CD14-positive monocyte (primary cell): ENCODE results near the gene CSAG1. TPM values are rescaled to one million over a fixed set of nuclear protein-coding genes. Genes with fewer than 3 reads are reported as not detected.
"Not testable (repeated sequence)": the region's sequence is repeated elsewhere in the genome, so short reads cannot be mapped to it uniquely, and the experiment has no call there.

Experiments
- DNase-seq, 3 donors: peaks; one replicate each; pipeline ENCODE4 v3.0.0-alpha.2; 2011 to 2022
- H2AFZ ChIP-seq: 2 replicates; pipeline ENCODE4 v1.6.0; 2012; ENCODE audit warnings: mild to moderate bottlenecking, low read depth, low read length, inconsistent platforms; ENCODE audit not compliant: insufficient read depth, poor library complexity, severe bottlenecking
- H3K27ac ChIP-seq, 2 donors: 1 replicate in 1 of 2; 2 replicates in 1 of 2; pipeline ENCODE4 v1.5.1; 2012 to 2013; ENCODE audit warnings: low read length in 2 of 2, control low read depth in 1 of 2, inconsistent platforms in 1 of 2, low read depth in 1 of 2, mild to moderate bottlenecking in 1 of 2
- H3K27me3 ChIP-seq, 2 donors: one replicate each; pipeline versions ENCODE4 v1.6.0 to v1.6.1; 2011 to 2013; ENCODE audit warnings: low read length in 2 of 2; ENCODE audit not compliant: control insufficient read depth in 2 of 2, insufficient read depth in 2 of 2
- H3K36me3 ChIP-seq, 2 donors: replicated peaks in 1 of 2; 1 replicate in 1 of 2; 2 replicates in 1 of 2; pipeline versions ENCODE4 v1.5.1 to v1.6.1; 2012 to 2013; ENCODE audit warnings: low read length in 2 of 2, control low read depth in 1 of 2, inconsistent platforms in 1 of 2, mild to moderate bottlenecking in 1 of 2; ENCODE audit not compliant: insufficient read depth in 2 of 2, control insufficient read depth in 1 of 2
- H3K4me1 ChIP-seq, 2 donors: 1 replicate in 1 of 2; 2 replicates in 1 of 2; pipeline versions ENCODE4 v1.5.1 to v1.6.1; 2012 to 2013; ENCODE audit warnings: low read length in 2 of 2, control low read depth in 1 of 2, inconsistent platforms in 1 of 2, mild to moderate bottlenecking in 1 of 2, moderate library complexity in 1 of 2; ENCODE audit not compliant: insufficient read depth in 2 of 2, control insufficient read depth in 1 of 2
- H3K4me2 ChIP-seq: replicated peaks from 2 replicates; pipeline ENCODE3; 2012; ENCODE audit warnings: low read length, moderate library complexity, mild to moderate bottlenecking; ENCODE audit not compliant: poor library complexity, severe bottlenecking; ENCODE audit errors: extremely low read depth
- H3K4me3 ChIP-seq, 3 experiments: fragments of 200-600 bp in 1 of 3; sonication (generic) in 1 of 3; replicated peaks in 1 of 3; 1 replicate in 2 of 3; 2 replicates in 1 of 3; pipeline ENCODE4 v1.5.1; 2011 to 2013; ENCODE audit warnings: low read length in 3 of 3, mild to moderate bottlenecking in 3 of 3, control low read depth in 2 of 3, low read depth in 2 of 3, inconsistent platforms in 1 of 3, moderate library complexity in 1 of 3
- H3K79me2 ChIP-seq: 2 replicates; pipeline ENCODE4 v1.6.0; 2012; ENCODE audit warnings: mild to moderate bottlenecking, control low read depth, inconsistent platforms, low read length, moderate library complexity; ENCODE audit not compliant: insufficient read depth
- H3K9ac ChIP-seq: 2 replicates; pipeline ENCODE4 v1.6.0; 2017; ENCODE audit warnings: low read length, mild to moderate bottlenecking; ENCODE audit not compliant: insufficient read depth, poor library complexity, severe bottlenecking
- H3K9me3 ChIP-seq, 2 donors: replicated peaks in 1 of 2; 1 replicate in 1 of 2; 2 replicates in 1 of 2; pipeline versions ENCODE4 v1.5.1 to v1.6.1; 2012 to 2013; ENCODE audit warnings: low read length in 2 of 2, control low read depth in 1 of 2; ENCODE audit not compliant: control insufficient read depth in 1 of 2, insufficient read depth in 1 of 2
- H4K20me1 ChIP-seq: 2 replicates; pipeline ENCODE4 v1.6.0; 2012; ENCODE audit warnings: mild to moderate bottlenecking, low read length, control low read depth, moderate library complexity; ENCODE audit not compliant: insufficient read depth
- H3K27ac Mint-ChIP-seq, 7 donors: one replicate each; pipeline ENCODE4 v1.8.0; 2020; ENCODE audit warnings: mild to moderate bottlenecking in 7 of 7, mixed read lengths in 7 of 7, moderate library complexity in 6 of 7, inconsistent platforms in 2 of 7
- H3K27me3 Mint-ChIP-seq, 3 donors: one replicate each; pipeline ENCODE4 v1.8.0; 2021 to 2022; ENCODE audit warnings: low read depth in 3 of 3, mild to moderate bottlenecking in 3 of 3, mixed read lengths in 3 of 3, moderate library complexity in 3 of 3, inconsistent platforms in 1 of 3
- H3K36me3 Mint-ChIP-seq, 2 donors: one replicate each; pipeline ENCODE4 v1.8.0; 2020; ENCODE audit warnings: mixed read lengths in 2 of 2, inconsistent platforms in 1 of 2, mild to moderate bottlenecking in 1 of 2
- H3K4me1 Mint-ChIP-seq: one replicate; pipeline ENCODE4 v1.8.0; 2020; ENCODE audit warnings: mild to moderate bottlenecking, mixed read lengths
- H3K4me3 Mint-ChIP-seq, 2 donors: one replicate each; pipeline ENCODE4 v1.8.0; 2020; ENCODE audit warnings: mild to moderate bottlenecking in 2 of 2, mixed read lengths in 2 of 2, moderate library complexity in 1 of 2
- H3K9me3 Mint-ChIP-seq, 7 donors: one replicate each; pipeline ENCODE4 v1.8.0; 2020 to 2022; ENCODE audit warnings: mixed read lengths in 7 of 7, mild to moderate bottlenecking in 6 of 7, moderate library complexity in 6 of 7, inconsistent platforms in 2 of 7
- WGBS: methylation state at CpG from one replicate; pipeline ENCODE4 v1.1.5; 2013; ENCODE audit warnings: missing lambda C conversion rate; ENCODE audit not compliant: insufficient coverage; 5-methylcytosine and 5-hydroxymethylcytosine counted together
- intact Hi-C, 2 donors: fragments of 100-400 bp; cut with micrococcal nuclease; formaldehyde crosslinking; loops; one replicate each; pipeline versions ENCODE4 v1.15.0 to v1.15.1; 2023
- polyA plus RNA-seq, 3 donors: library from polyadenylated mRNA; depleted of rRNA in 1 of 3; unstranded in 2 of 3; stranded (reverse) in 1 of 3; fragments of 300-500 nt in 2 of 3; fragments of >200 nt in 1 of 3; fragmentation: Illumina TruSeq in 2 of 3; gene quantifications; 1 replicate in 2 of 3; 2 replicates in 1 of 3; pipeline ENCODE4 v1.2.3, GENCODE V29; 2012 to 2021
- TF ChIP-seq, protein P1 (sequence below): fragments of 200-600 bp; IDR thresholded peaks from one replicate; pipeline ENCODE4 v1.8.0; 2022; ENCODE audit warnings: antibody characterized with exemption, mild to moderate bottlenecking

Gene CSAG1
- polyA plus RNA-seq, 3 donors = not detected

DNA sequence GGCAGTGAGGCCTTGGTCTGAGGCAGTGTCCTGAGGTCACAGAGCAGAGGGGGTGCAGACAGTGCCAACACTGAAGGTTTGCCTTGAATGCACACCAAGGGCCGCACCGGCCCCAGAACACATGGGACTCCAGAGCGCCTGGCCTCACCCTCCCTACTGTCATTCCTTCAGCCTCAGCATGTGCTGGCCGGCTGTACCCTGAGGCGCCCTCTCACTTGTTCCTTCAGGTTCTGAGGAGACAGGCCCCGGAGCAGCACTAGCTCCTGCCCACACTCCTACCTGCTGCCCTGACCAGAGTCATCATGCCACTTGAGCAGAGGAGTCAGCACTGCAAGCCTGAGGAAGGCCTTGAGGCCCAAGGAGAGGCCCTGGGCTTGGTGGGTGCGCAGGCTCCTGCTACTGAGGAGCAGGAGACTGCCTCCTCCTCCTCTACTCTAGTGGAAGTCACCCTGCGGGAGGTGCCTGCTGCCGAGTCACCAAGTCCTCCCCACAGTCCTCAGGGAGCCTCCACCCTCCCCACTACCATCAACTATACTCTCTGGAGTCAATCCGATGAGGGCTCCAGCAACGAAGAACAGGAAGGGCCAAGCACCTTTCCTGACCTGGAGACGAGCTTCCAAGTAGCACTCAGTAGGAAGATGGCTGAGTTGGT lies 2.5 kb upstream of the CSAG1 start:
- Histone ChIP-seq H3K9ac (no peak overlapping the region), H3K79me2 (no peaks in the 10 kb centered on the region), H3K4me1 (no peaks in the 10 kb centered on the region), H3K9me3 (no peaks in the 10 kb centered on the region), H3K4me2 (no peak overlapping the region), H3K36me3 (no peaks in the 10 kb centered on the region), H3K4me3 (no peak overlapping the region), H2AFZ (no peak overlapping the region), H3K27ac (no peak overlapping the region), H4K20me1 (no peaks in the 10 kb centered on the region), H3K27me3 (no peaks in the 10 kb centered on the region)
- DNase-seq = no peak
- WGBS = 92% methylated on average over 4 of the region's 12 CpGs
- H3K4me1 Mint-ChIP-seq = no peaks in the 10 kb centered on the region
- peaks cover 0 to 15% (median 6%) of the 10 kb centered on the region in 7 donors for H3K9me3 Mint-ChIP-seq
- intact Hi-C loops = no loop called here
- H3K27ac Mint-ChIP-seq = peak overlapping the region in 1 of 7 donors; percentile 18
- no peaks in the 10 kb centered on the region for H3K36me3 Mint-ChIP-seq
- TF ChIP-seq, protein P1, sequence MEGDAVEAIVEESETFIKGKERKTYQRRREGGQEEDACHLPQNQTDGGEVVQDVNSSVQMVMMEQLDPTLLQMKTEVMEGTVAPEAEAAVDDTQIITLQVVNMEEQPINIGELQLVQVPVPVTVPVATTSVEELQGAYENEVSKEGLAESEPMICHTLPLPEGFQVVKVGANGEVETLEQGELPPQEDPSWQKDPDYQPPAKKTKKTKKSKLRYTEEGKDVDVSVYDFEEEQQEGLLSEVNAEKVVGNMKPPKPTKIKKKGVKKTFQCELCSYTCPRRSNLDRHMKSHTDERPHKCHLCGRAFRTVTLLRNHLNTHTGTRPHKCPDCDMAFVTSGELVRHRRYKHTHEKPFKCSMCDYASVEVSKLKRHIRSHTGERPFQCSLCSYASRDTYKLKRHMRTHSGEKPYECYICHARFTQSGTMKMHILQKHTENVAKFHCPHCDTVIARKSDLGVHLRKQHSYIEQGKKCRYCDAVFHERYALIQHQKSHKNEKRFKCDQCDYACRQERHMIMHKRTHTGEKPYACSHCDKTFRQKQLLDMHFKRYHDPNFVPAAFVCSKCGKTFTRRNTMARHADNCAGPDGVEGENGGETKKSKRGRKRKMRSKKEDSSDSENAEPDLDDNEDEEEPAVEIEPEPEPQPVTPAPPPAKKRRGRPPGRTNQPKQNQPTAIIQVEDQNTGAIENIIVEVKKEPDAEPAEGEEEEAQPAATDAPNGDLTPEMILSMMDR = no peak
- peaks cover 0 to 2% (median 2%) of the 10 kb centered on the region in 3 donors for H3K27me3 Mint-ChIP-seq
- no peak overlapping the region for H3K4me3 Mint-ChIP-seq

DNA sequence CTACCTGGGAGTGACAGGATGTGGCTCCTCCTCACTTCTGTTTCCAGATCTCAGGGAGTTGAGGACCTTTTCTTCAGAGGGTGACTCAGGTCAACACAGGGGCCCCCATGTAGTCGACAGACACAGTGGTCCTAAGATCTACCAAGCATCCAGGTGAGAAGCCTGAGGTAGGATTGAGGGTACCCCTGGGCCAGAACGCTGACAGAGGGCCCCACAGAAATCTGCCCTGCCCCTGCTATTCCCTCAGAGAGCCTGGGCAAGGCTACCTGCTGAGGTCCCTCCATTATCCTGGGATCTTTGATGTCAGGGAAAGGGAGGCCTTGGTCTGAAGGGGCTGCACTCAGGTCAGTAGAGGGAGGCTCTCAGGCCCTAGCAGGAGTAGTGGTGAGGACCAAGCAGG lies 1.6 kb upstream of the CSAG1 start:
- no peak overlapping the region for H3K27ac Mint-ChIP-seq
- no peak overlapping the region for H3K9ac ChIP-seq
- no CpG with 5 or more reads among the region's 2 CpGs for WGBS

DNA sequence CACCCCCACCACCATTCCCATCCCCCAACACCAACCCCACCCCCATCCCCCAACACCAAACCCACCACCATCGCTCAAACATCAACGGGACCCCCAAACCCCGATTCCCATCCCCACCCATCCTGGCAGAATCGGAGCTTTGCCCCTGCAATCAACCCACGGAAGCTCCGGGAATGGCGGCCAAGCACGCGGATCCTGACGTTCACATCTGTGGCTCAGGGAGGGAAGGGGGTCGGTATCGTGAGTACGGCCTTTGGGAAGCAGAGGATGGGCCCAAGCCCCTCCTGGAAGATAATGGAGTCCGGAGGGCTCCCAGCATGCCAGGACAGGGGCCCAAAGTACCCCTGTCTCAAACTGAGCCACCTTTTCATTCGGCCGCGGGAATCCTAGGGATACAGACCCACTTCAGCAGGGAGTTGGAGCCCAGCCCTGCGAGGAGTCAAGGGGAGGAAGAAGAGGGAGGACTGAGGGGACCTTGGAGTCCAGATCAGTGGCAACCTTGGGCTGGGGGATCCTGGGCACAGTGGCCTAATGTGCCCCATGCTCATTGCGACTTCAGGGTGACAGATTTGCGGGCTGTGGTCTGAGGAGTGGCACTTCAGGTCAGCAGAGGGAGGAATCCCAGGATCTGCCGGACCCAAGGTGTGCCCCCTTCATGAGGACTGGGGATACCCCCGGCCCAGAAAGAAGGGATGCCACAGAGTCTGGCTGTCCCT lies 780 bp upstream of the CSAG1 start:
- H3K9me3 Mint-ChIP-seq = peaks cover 0 to 13% (median 6%) of the 10 kb centered on the region in 7 donors
- H3K4me1 Mint-ChIP-seq, DNase-seq, H3K27me3 Mint-ChIP-seq, H3K79me2 ChIP-seq, H3K4me1 ChIP-seq, H3K9ac ChIP-seq, H3K27me3 ChIP-seq, intact Hi-C loops, H3K36me3 Mint-ChIP-seq, H3K36me3 ChIP-seq, H3K4me3 ChIP-seq, H3K27ac Mint-ChIP-seq, H4K20me1 ChIP-seq, H3K4me3 Mint-ChIP-seq, H3K4me2 ChIP-seq, H3K27ac ChIP-seq, H2AFZ ChIP-seq, H3K9me3 ChIP-seq: not testable (repeated sequence)
- WGBS = 100% methylated on average over 3 of the region's 22 CpGs

More for the DNA sequence above, 1.6 kb upstream of the CSAG1 start:
- Mint-ChIP-seq H3K4me1 (no peaks in the 10 kb centered on the region), H3K4me3 (no peak overlapping the region), H3K9me3 (peaks cover 0 to 15% (median 6%) of the 10 kb centered on the region in 7 donors), H3K27me3 (peaks cover 0 to 4% (median 2%) of the 10 kb centered on the region in 3 donors), H3K36me3 (no peaks in the 10 kb centered on the region)
- no peaks in the 10 kb centered on the region for H3K9me3 ChIP-seq
- no peaks in the 10 kb centered on the region for H3K4me1 ChIP-seq
- H3K27me3 ChIP-seq = no peaks in the 10 kb centered on the region
- TF ChIP-seq, protein P1 = no peak
- DNase-seq = no peak
- H3K36me3 ChIP-seq = no peaks in the 10 kb centered on the region
- no peak overlapping the region for H3K4me3 ChIP-seq
- H3K4me2 ChIP-seq = no peak overlapping the region
- H2AFZ ChIP-seq = no peak overlapping the region
- no peaks in the 10 kb centered on the region for H3K79me2 ChIP-seq
- intact Hi-C loops = no loop called here
- H4K20me1 ChIP-seq = no peaks in the 10 kb centered on the region
- H3K27ac ChIP-seq = no peak overlapping the region
